Subcutaneous abdominal adipose tissue (tissue), 5 donors: Measurements from ENCODE around the gene TFIP11.

Experiments used
- H3K27ac ChIP-seq: one replicate; pipeline ENCODE4 v1.7.0; 2013; ENCODE audit warnings: low read depth, mild to moderate bottlenecking, inconsistent platforms, low read length, moderate library complexity
- H3K27me3 ChIP-seq, 5 donors: one replicate each; pipeline ENCODE4 v1.7.0; 2013; ENCODE audit warnings: low read length in 5 of 5, inconsistent platforms in 1 of 5; ENCODE audit not compliant: control insufficient read depth in 5 of 5, insufficient read depth in 4 of 5
- H3K36me3 ChIP-seq, 5 donors: one replicate each; pipeline ENCODE4 v1.7.0; 2013; ENCODE audit warnings: low read length in 5 of 5; ENCODE audit not compliant: control insufficient read depth in 5 of 5, insufficient read depth in 5 of 5
- H3K4me1 ChIP-seq, 5 donors: one replicate each; pipeline ENCODE4 v1.7.0; 2013; ENCODE audit warnings: low read length in 5 of 5, mild to moderate bottlenecking in 3 of 5, moderate library complexity in 1 of 5; ENCODE audit not compliant: control insufficient read depth in 5 of 5, insufficient read depth in 5 of 5
- H3K4me3 ChIP-seq, 5 donors: one replicate each; pipeline ENCODE4 v1.7.0; 2013; ENCODE audit warnings: low read length in 5 of 5, low read depth in 1 of 5
- H3K9ac ChIP-seq, 5 donors: one replicate each; pipeline ENCODE4 v1.7.0; 2013; ENCODE audit warnings: low read length in 5 of 5, mild to moderate bottlenecking in 4 of 5, moderate library complexity in 3 of 5
- H3K9me3 ChIP-seq, 5 donors: one replicate each; pipeline ENCODE4 v1.7.0; 2013; ENCODE audit warnings: low read length in 5 of 5; ENCODE audit not compliant: control insufficient read depth in 5 of 5
- donor health status: healthy.
- donor health status: healthy.
- donor health status: healthy.
- donor health status: healthy.
- donor health status: healthy.

Gene TFIP11

DNA sequence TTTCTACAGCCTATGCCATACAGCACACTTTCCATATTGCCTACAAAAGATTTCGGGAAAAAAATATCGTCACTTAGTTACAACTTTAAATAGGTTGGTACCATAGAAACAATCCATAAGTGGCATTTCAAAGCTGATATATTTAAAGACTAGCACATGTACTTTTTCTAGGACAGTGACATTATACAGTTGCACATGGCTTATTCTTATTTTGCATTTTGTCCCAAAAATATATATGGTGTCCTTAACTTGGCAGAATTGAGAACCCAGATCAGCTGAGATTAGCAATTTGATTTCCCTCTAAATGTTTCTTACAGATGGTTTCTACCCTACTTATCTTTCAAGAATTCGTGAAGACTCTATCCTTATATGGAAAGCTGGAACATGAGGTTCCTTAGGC, 3.7 kb upstream of the TFIP11 start:
- H3K27ac ChIP-seq = no peak overlapping the region
- no peak overlapping the region for H3K4me3 ChIP-seq
- H3K27me3 ChIP-seq = no peaks in the 10 kb centered on the region
- no peaks in the 10 kb centered on the region for H3K9me3 ChIP-seq
- H3K9ac ChIP-seq = no peak overlapping the region
- H3K36me3 ChIP-seq = no peaks in the 10 kb centered on the region
- peaks cover 3 to 24% (median 22%) of the 10 kb centered on the region in 5 donors for H3K4me1 ChIP-seq

DNA sequence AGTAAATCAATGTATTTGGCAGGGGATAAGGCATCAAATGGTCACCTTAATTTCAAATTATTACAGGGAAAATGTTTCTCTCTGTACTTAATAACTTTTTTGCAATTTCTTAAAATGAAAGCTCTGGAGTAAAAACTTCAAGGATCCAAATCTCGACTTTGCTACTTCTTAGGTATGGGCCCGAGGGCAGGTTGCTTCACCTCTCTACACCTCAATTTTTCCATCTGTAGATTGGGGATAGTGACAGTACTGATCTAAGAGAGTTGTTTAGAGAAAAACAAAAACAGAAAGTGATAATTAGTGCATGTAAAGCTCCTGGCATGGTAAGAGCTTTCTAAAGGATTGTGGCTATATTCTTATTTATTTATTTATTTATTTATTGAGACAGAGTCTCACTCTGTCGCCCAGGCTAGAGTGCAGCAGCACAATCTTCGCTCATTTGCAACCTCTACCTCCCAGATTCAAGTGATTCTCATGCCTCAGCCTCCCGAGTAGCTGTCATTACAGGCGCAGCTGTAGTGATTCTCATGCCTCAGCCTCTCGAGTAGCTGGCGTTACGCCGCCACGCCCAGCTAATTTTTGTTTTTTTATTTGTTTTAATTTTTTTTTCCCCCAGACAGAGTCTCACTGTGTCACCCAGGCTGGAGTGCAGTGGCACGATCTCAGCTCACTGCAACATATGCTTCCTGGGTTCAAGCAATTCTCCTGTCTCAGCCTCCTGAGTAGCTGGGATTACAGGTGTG, 2.3 kb upstream of the TFIP11 start:
- no peak overlapping the region for H3K27ac ChIP-seq

DNA sequence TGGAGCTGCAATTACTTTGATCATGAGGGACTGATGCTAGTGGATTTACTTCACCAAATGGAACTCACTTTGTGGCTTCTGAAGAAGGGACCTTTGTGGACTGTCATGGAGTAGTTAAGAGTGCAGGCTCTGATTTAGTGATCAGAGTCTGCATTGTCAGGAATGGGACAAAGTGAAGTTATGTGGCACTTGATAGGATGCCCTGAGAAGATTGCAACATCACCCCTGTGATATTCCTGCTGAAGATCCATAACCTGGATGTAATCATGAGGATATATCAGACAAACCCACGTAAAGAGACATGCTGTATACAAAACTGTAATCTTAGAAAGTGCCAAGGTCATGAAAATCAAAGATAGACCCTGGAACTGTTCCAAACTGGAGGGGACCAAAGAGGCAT, 1.6 kb upstream of the TFIP11 start:
- Histone ChIP-seq H3K9ac (no peak overlapping the region), H3K27me3 (no peaks in the 10 kb centered on the region), H3K36me3 (peaks cover 2 to 15% (median 14%) of the 10 kb centered on the region in 5 donors), H3K4me1 (peaks cover 3 to 28% (median 26%) of the 10 kb centered on the region in 5 donors), H3K27ac (no peak overlapping the region), H3K4me3 (no peak overlapping the region), H3K9me3 (no peaks in the 10 kb centered on the region)

More for the DNA sequence above, 2.3 kb upstream of the TFIP11 start:
- no peaks in the 10 kb centered on the region for H3K27me3 ChIP-seq
- no peaks in the 10 kb centered on the region for H3K9me3 ChIP-seq
- peaks cover 3 to 28% (median 24%) of the 10 kb centered on the region in 5 donors for H3K4me1 ChIP-seq
- H3K36me3 ChIP-seq = peaks cover 0 to 7% (median 6%) of the 10 kb centered on the region in 5 donors
- H3K9ac ChIP-seq = no peak overlapping the region
- no peak overlapping the region for H3K4me3 ChIP-seq

DNA sequence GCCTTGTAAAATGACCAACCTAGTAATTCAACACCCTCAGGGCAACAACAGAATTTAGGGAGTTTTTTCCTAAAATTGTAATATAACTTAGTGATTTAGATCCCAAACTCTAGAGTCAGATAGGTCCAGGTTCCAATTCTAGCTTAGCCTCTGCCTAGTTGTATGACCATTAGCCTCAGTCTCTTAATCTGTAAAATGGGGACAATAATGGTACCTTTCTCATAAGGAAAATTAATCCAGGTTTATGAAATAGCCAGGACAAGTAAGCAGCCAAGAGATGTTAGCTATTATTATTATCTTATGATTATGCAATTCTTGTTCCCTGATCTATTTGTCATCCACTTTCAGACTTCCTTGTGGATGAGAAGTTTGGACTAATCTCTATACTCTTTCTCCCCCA, 4.1 kb downstream of the TFIP11 start:
- H3K27ac ChIP-seq = no peak overlapping the region
- no peak overlapping the region for H3K9ac ChIP-seq
- no peaks in the 10 kb centered on the region for H3K27me3 ChIP-seq
- H3K4me1 ChIP-seq = peaks cover 3 to 31% (median 26%) of the 10 kb centered on the region in 5 donors
- H3K9me3 ChIP-seq = no peaks in the 10 kb centered on the region
- no peak overlapping the region for H3K4me3 ChIP-seq
- H3K36me3 ChIP-seq = peaks cover 25 to 68% (median 59%) of the 10 kb centered on the region in 5 donors

DNA sequence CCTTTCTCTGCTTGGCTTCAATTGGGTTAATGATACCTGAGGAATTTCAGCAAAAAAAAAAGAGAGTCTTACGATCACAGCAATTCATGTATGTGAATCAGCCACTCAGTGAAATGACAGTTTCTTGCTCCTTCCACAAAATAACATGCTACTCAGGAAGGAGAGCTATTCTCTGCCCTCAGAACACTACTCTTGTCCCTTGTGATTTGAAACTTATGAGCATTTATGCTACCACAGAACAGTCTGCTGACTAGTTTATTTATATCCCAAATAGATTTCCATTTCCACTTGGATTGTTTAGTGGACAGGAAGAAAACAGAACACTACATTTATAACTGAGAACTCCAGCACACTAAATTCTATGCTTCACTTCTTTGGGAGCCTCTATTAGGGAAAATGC, 8.5 kb downstream of the TFIP11 start:
- no peak overlapping the region for H3K27ac ChIP-seq
- H3K9ac ChIP-seq = no peak overlapping the region
- no peaks in the 10 kb centered on the region for H3K9me3 ChIP-seq
- H3K4me3 ChIP-seq = no peak overlapping the region
- no peaks in the 10 kb centered on the region for H3K27me3 ChIP-seq
- peaks cover 43 to 96% (median 82%) of the 10 kb centered on the region in 5 donors for H3K36me3 ChIP-seq
- H3K4me1 ChIP-seq = peaks cover 0 to 8% (median 5%) of the 10 kb centered on the region in 5 donors

DNA sequence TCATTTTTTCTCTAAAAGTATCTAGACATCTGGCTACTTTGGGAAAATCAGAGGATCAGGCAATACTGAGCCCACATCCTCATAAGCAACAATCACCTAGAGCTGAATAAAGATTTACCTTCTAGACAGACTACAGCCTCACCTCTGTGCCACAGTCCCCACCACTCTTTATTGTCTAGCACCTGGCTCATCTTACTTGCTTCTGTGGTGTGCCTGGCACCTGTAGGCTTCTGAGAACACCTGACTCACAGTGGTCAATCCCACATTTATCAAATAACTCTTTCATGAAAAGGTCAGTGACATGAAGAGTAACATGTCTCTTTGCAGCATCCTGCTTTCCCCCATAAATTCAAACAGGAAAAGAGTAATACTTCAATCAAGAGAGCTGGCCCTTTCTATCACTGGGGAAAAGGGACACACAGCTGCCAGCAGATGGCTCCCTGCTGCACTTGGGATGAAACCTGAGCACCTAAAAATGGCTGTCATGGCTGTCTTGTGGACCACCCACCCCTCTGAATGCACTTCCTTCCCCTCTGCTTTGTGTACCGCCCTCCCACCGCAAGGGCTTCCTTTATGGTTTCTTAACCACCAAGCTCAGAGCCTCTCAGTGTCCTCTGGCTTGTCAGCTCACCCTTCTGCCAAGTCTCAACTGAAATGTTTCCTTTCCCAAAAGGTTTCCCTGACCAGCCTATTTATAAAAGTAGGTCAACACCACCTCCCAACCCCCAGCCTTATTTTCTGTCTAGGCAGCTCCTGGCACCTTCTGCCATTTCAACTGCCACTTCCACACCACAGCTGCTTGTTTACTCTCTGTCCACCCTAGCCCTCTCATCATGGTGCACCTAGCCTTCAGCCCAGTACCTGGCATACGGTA, 9.3 kb downstream of the TFIP11 start:
- no peaks in the 10 kb centered on the region for H3K27me3 ChIP-seq
- no peak overlapping the region for H3K27ac ChIP-seq
- no peak overlapping the region for H3K4me3 ChIP-seq
- H3K4me1 ChIP-seq = peaks cover 0 to 8% (median 5%) of the 10 kb centered on the region in 5 donors
- no peak overlapping the region for H3K9ac ChIP-seq
- peaks cover 39 to 96% (median 79%) of the 10 kb centered on the region in 5 donors for H3K36me3 ChIP-seq
- no peaks in the 10 kb centered on the region for H3K9me3 ChIP-seq

DNA sequence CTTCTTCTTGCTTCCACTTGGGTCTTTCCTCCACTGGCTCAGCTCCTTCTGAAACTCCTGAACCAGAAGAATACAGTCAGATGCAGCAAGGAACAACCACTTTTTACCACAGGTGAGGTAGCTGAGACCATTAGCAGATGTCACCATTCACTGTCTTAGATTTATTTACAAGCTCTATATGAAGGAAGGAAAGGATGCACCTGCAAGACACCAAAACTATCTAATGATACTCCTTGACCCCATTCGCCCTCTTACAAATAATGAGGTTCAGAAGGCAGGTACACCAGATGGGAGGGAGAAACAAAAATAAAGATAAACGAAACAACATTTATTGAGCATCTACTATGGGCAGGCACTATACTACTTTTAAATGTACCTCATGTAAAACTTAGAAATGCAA, 10.3 kb downstream of the TFIP11 start:
- Histone ChIP-seq H3K9ac (no peak overlapping the region), H3K4me1 (peaks cover 0 to 8% (median 5%) of the 10 kb centered on the region in 5 donors), H3K4me3 (no peak overlapping the region), H3K27ac (no peak overlapping the region), H3K9me3 (no peaks in the 10 kb centered on the region), H3K27me3 (no peaks in the 10 kb centered on the region), H3K36me3 (peaks cover 36 to 96% (median 81%) of the 10 kb centered on the region in 5 donors)

DNA sequence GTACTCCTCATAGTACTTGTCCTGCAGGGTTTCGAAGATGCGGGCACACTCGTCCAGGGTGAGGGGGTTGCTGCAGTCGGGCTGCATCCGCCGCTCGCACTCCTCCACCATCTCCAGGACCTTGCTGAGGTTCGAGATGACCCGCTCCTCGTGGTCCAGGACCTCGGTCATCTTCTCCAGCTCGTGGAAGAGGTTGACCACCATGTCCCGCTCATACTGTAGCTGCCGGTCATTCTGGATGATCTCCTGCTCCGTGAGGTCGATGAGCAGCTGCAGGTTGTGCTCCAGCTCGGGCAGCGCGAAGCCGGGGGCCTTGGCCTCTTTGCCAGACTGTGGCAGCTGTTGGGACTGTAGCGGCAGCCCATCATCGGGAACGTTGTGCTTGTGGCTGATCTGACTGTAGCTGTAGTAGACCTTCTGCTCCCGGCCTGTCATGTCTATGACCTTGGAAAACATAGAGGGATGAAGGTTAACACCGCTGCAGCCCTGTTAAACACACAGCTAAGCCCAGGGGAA, 13.0 kb downstream of the TFIP11 start:
- peaks cover 39 to 96% (median 79%) of the 10 kb centered on the region in 5 donors for H3K36me3 ChIP-seq
- no peaks in the 10 kb centered on the region for H3K27me3 ChIP-seq
- no peak overlapping the region for H3K9ac ChIP-seq

DNA sequence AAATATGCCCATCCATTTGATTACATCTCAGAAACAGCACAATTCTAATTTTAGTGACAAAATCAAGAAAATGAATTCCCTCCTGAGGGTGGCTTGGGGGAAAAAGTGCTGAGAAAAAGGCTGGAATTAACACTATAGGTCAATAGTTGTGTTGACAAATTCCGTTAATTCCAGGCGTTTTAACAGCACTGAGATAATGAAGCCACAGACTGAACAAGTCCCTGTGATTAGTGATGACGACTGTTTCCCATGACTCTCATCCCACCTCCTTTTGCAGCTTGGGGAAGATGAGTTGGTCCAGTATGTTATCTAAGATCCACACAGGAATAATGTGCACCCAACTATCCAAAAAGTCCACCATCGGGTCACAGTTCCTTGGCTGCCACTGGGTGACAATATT, 15.8 kb downstream of the TFIP11 start:
- no peaks in the 10 kb centered on the region for H3K9me3 ChIP-seq
- no peaks in the 10 kb centered on the region for H3K4me1 ChIP-seq
- H3K9ac ChIP-seq = no peak overlapping the region
- no peak overlapping the region for H3K4me3 ChIP-seq
- no peak overlapping the region for H3K27ac ChIP-seq
- peaks cover 32 to 96% (median 78%) of the 10 kb centered on the region in 5 donors for H3K36me3 ChIP-seq
- H3K27me3 ChIP-seq = no peaks in the 10 kb centered on the region

More for the DNA sequence above, 13.0 kb downstream of the TFIP11 start:
- no peak overlapping the region for H3K27ac ChIP-seq
- H3K4me1 ChIP-seq = peaks cover 0 to 8% (median 5%) of the 10 kb centered on the region in 5 donors
- no peak overlapping the region for H3K4me3 ChIP-seq
- no peaks in the 10 kb centered on the region for H3K9me3 ChIP-seq

DNA sequence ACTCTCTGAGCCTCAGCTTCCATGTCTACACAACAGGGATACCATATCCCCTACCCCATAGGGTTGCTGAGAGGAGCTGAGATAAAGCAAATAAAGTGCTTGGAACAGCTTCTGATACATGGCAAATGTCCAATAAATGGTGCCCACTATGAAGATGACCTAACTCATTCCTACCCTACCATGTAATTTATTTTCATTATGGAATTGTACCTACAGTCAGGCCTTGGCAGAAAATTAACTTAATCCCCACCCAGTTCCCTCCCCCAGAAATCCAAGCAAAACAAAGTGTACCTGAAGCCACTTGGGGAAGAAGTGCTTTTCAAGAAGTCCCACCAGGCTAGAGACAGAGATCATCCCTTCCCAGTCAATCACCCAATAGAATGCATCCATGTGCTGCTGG, 17.8 kb downstream of the TFIP11 start:
- Histone ChIP-seq H3K36me3 (peaks cover 35 to 97% (median 80%) of the 10 kb centered on the region in 5 donors), H3K27ac (no peak overlapping the region), H3K9me3 (no peaks in the 10 kb centered on the region)

More for the DNA sequence above, 17.8 kb downstream of the TFIP11 start:
- no peak overlapping the region for H3K4me3 ChIP-seq
- H3K27me3 ChIP-seq = no peaks in the 10 kb centered on the region
- H3K9ac ChIP-seq = no peak overlapping the region
- no peaks in the 10 kb centered on the region for H3K4me1 ChIP-seq
